ENCODE measurements around the gene MPP1.

MPP1 gene

DNA sequence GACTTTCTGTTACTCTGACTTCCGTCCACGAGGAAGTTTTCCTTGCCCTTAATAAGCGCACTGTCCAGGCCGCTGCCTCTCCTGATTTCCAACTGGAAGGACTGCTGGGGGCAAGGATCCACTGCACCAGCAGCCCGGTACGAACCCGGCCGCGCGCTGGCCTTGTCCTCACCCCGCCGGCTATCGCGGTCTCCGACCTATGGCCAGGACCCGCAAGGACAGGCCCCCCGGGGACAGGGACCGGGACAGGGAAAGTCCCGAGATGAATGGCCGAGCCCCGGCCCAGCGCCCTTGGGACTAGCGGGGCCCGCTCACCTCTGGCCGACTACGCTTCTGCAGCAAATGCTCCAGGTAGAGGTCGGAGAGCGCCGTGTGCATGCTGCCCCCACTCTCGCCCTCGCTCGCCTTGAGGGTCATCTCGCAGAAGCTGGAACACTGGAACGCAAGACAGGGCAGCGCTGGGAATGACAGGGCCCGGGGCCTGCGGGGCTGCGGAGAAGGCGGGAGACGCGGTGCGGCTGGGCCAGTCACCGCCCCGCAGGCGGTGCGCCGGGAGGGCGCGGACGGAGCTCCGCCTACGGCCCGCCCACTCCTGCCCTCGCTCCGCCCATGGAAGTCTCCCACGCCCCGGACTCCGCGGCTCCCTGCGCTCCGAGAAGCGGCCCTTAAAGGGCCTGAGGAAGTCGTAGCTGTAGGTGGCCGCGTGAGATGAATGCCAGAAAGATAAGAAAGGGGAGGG lies at the start of gene MPP1:
Gene MPP1 (minus strand): TSS at position 529 of the 739 bp plus-strand sequence. CDS start 112 bp downstream, at position 417.
- H3K4me1 ChIP-seq (ENCODE audit: insufficient read depth, poor library complexity, severe bottlenecking) = no peaks in the 10 kb centered on the region
- no peaks in the 10 kb centered on the region for H3K9me3 ChIP-seq (ENCODE audit: severe bottlenecking)
- no peaks in the 10 kb centered on the region for H3K27me3 ChIP-seq (ENCODE audit: insufficient read depth, poor library complexity, severe bottlenecking)
- no peaks in the 10 kb centered on the region for H3K36me3 ChIP-seq (ENCODE audit: low read depth)
- TF ChIP-seq, protein P1, sequence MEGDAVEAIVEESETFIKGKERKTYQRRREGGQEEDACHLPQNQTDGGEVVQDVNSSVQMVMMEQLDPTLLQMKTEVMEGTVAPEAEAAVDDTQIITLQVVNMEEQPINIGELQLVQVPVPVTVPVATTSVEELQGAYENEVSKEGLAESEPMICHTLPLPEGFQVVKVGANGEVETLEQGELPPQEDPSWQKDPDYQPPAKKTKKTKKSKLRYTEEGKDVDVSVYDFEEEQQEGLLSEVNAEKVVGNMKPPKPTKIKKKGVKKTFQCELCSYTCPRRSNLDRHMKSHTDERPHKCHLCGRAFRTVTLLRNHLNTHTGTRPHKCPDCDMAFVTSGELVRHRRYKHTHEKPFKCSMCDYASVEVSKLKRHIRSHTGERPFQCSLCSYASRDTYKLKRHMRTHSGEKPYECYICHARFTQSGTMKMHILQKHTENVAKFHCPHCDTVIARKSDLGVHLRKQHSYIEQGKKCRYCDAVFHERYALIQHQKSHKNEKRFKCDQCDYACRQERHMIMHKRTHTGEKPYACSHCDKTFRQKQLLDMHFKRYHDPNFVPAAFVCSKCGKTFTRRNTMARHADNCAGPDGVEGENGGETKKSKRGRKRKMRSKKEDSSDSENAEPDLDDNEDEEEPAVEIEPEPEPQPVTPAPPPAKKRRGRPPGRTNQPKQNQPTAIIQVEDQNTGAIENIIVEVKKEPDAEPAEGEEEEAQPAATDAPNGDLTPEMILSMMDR (IDR thresholded peaks at IDR 0.05; ENCODE audit: poor library complexity, severe bottlenecking) = no peak
- H3K27ac ChIP-seq (ENCODE audit: poor library complexity, severe bottlenecking) = no peak within 1 kb of the TSS
- DNase-seq (ENCODE audit: low spot score) = peak; percentile 50
- peak; percentile 97 for ATAC-seq (ENCODE audit: low read depth)
- peak within 1 kb of the TSS; percentile 55 for H3K4me3 ChIP-seq (ENCODE audit: severe bottlenecking)

DNA sequence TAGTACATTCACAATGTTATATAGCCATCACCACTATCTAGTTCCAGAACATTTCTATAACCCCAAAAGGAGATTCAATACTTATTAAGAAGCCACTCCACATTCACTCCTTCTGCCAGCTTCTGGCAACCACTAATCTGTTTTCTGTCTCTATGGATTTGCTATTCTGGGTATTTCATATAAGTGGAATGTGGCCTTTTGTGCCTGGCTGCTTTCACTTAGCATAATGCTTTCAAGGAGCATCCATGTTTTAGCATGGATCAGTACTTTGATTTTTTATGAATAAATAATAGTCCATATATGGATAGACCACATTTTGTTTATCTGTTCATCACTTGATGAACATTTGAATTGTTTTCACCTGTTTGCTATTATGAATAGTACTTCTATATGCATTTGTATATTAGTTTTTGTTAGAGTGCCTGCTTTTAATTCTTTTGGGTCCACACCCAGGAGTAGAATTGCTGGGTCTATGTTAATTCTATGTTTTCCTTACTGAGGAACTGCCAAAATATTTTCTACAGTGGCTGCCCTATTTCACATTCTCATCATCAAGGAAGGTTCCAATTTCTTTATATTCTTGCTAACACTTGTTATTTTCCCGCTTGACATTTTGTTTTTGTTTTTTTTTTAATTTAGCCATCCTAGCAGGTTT lies 45.8 kb upstream of the MPP1 start:
- no peaks in the 10 kb centered on the region for H3K9me3 ChIP-seq (ENCODE audit: severe bottlenecking)
- H3K4me3 ChIP-seq (ENCODE audit: severe bottlenecking) = no peak overlapping the region
- TF ChIP-seq, protein P1 (IDR thresholded peaks at IDR 0.05; ENCODE audit: poor library complexity, severe bottlenecking) = no peak
- DNase-seq (ENCODE audit: low spot score) (no peak), ATAC-seq (ENCODE audit: low read depth) (no peak)
- no peaks in the 10 kb centered on the region for H3K4me1 ChIP-seq (ENCODE audit: insufficient read depth, poor library complexity, severe bottlenecking)
- H3K36me3 ChIP-seq (ENCODE audit: low read depth) = no peaks in the 10 kb centered on the region
- H3K27ac ChIP-seq (ENCODE audit: poor library complexity, severe bottlenecking) = no peak overlapping the region
- no peaks in the 10 kb centered on the region for H3K27me3 ChIP-seq (ENCODE audit: insufficient read depth, poor library complexity, severe bottlenecking)

GRCh38 chrX:154840856-154841255 lies 35.6 kb upstream of the MPP1 start:
- H3K36me3 ChIP-seq (ENCODE audit: low read depth) = no peaks in the 10 kb centered on the region
- TF ChIP-seq, protein P1 (IDR thresholded peaks at IDR 0.05; ENCODE audit: poor library complexity, severe bottlenecking) = peak; percentile 61
- no peak overlapping the region for H3K27ac ChIP-seq (ENCODE audit: poor library complexity, severe bottlenecking)
- no peak overlapping the region for H3K4me3 ChIP-seq (ENCODE audit: severe bottlenecking)
- ATAC-seq (ENCODE audit: low read depth) = 0 out of 3 replicates have a peak, but pooled peaks have one; percentile 40
- no peaks in the 10 kb centered on the region for H3K4me1 ChIP-seq (ENCODE audit: insufficient read depth, poor library complexity, severe bottlenecking)
- no peaks in the 10 kb centered on the region for H3K27me3 ChIP-seq (ENCODE audit: insufficient read depth, poor library complexity, severe bottlenecking)
- no peaks in the 10 kb centered on the region for H3K9me3 ChIP-seq (ENCODE audit: severe bottlenecking)
- DNase-seq (ENCODE audit: low spot score) = no peak

DNA sequence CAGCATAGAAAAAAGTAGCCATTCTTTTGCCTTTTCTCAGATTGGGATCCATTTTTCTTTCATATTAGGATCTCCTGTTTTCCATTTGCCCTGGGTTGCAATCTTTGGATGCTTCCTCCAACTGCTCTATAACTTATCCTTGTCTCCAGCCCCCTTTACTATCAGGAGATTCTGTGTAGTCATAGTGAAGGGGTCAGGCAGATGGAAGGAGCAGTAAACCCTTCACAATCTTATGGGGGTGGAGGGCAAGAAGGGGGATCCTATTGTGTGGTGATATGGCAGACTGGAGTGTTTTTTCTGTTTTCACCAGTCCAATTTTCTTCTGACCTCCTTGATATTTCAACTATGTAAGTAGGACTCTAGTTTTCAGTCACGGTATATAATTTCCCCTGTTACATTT lies 30.9 kb upstream of the MPP1 start:
- no peaks in the 10 kb centered on the region for H3K36me3 ChIP-seq (ENCODE audit: low read depth)
- ATAC-seq (ENCODE audit: low read depth) (no peak), DNase-seq (ENCODE audit: low spot score) (no peak)
- no peak overlapping the region for H3K27ac ChIP-seq (ENCODE audit: poor library complexity, severe bottlenecking)
- no peak overlapping the region for H3K4me3 ChIP-seq (ENCODE audit: severe bottlenecking)
- H3K4me1 ChIP-seq (ENCODE audit: insufficient read depth, poor library complexity, severe bottlenecking) = no peaks in the 10 kb centered on the region
- TF ChIP-seq, protein P1 (IDR thresholded peaks at IDR 0.05; ENCODE audit: poor library complexity, severe bottlenecking) = no peak
- H3K27me3 ChIP-seq (ENCODE audit: insufficient read depth, poor library complexity, severe bottlenecking) = no peaks in the 10 kb centered on the region
- H3K9me3 ChIP-seq (ENCODE audit: severe bottlenecking) = no peaks in the 10 kb centered on the region

- no peaks in the 10 kb centered on the region for H3K4me1 ChIP-seq (ENCODE audit: insufficient read depth, poor library complexity, severe bottlenecking)
- no peak within 1 kb of the TSS for H3K27ac ChIP-seq (ENCODE audit: poor library complexity, severe bottlenecking)
- H3K27me3 ChIP-seq (ENCODE audit: insufficient read depth, poor library complexity, severe bottlenecking) = no peaks in the 10 kb centered on the region
- no peaks in the 10 kb centered on the region for H3K36me3 ChIP-seq (ENCODE audit: low read depth)
- ATAC-seq (ENCODE audit: low read depth) (no peak), DNase-seq (ENCODE audit: low spot score) (no peak)
- no peak within 1 kb of the TSS for H3K4me3 ChIP-seq (ENCODE audit: severe bottlenecking)
- TF ChIP-seq, protein P1 (IDR thresholded peaks at IDR 0.05; ENCODE audit: poor library complexity, severe bottlenecking) = no peak
- H3K9me3 ChIP-seq (ENCODE audit: severe bottlenecking) = no peaks in the 10 kb centered on the region
Observed at GRCh38 chrX:154834562-154834961, 29.3 kb upstream of the MPP1 start, which contains the start of gene SMIM9. TSS of gene SMIM9 (minus strand) at chrX:154834662. CDS start at chrX:154830856, 3,806 bp downstream.

Data from RWPE2 (cell line).